CD14-positive monocyte (primary cell): ENCODE data around the gene ADAMTSL4. TPM values are rescaled to one million over a fixed set of nuclear protein-coding genes. Genes with fewer than 3 reads are reported as not detected.

ENCODE experiments used
- DNase-seq, 3 donors: peaks; one replicate each; pipeline ENCODE4 v3.0.0-alpha.2; 2011 to 2022
- H2AFZ ChIP-seq: 2 replicates; pipeline ENCODE4 v1.6.0; 2012; ENCODE audit warnings: mild to moderate bottlenecking, low read depth, low read length, inconsistent platforms; ENCODE audit not compliant: insufficient read depth, poor library complexity, severe bottlenecking
- H3K27ac ChIP-seq, 2 donors: 1 replicate in 1 of 2; 2 replicates in 1 of 2; pipeline ENCODE4 v1.5.1; 2012 to 2013; ENCODE audit warnings: low read length in 2 of 2, control low read depth in 1 of 2, inconsistent platforms in 1 of 2, low read depth in 1 of 2, mild to moderate bottlenecking in 1 of 2
- H3K27me3 ChIP-seq, 2 donors: one replicate each; pipeline versions ENCODE4 v1.6.0 to v1.6.1; 2011 to 2013; ENCODE audit warnings: low read length in 2 of 2; ENCODE audit not compliant: control insufficient read depth in 2 of 2, insufficient read depth in 2 of 2
- H3K36me3 ChIP-seq, 2 donors: replicated peaks in 1 of 2; 1 replicate in 1 of 2; 2 replicates in 1 of 2; pipeline versions ENCODE4 v1.5.1 to v1.6.1; 2012 to 2013; ENCODE audit warnings: low read length in 2 of 2, control low read depth in 1 of 2, inconsistent platforms in 1 of 2, mild to moderate bottlenecking in 1 of 2; ENCODE audit not compliant: insufficient read depth in 2 of 2, control insufficient read depth in 1 of 2
- H3K4me1 ChIP-seq, 2 donors: 1 replicate in 1 of 2; 2 replicates in 1 of 2; pipeline versions ENCODE4 v1.5.1 to v1.6.1; 2012 to 2013; ENCODE audit warnings: low read length in 2 of 2, control low read depth in 1 of 2, inconsistent platforms in 1 of 2, mild to moderate bottlenecking in 1 of 2, moderate library complexity in 1 of 2; ENCODE audit not compliant: insufficient read depth in 2 of 2, control insufficient read depth in 1 of 2
- H3K4me2 ChIP-seq: replicated peaks from 2 replicates; pipeline ENCODE3; 2012; ENCODE audit warnings: low read length, moderate library complexity, mild to moderate bottlenecking; ENCODE audit not compliant: poor library complexity, severe bottlenecking; ENCODE audit errors: extremely low read depth
- H3K4me3 ChIP-seq, 3 experiments: fragments of 200-600 bp in 1 of 3; sonication (generic) in 1 of 3; replicated peaks in 1 of 3; 1 replicate in 2 of 3; 2 replicates in 1 of 3; pipeline ENCODE4 v1.5.1; 2011 to 2013; ENCODE audit warnings: low read length in 3 of 3, mild to moderate bottlenecking in 3 of 3, control low read depth in 2 of 3, low read depth in 2 of 3, inconsistent platforms in 1 of 3, moderate library complexity in 1 of 3
- H3K79me2 ChIP-seq: 2 replicates; pipeline ENCODE4 v1.6.0; 2012; ENCODE audit warnings: mild to moderate bottlenecking, control low read depth, inconsistent platforms, low read length, moderate library complexity; ENCODE audit not compliant: insufficient read depth
- H3K9ac ChIP-seq: 2 replicates; pipeline ENCODE4 v1.6.0; 2017; ENCODE audit warnings: low read length, mild to moderate bottlenecking; ENCODE audit not compliant: insufficient read depth, poor library complexity, severe bottlenecking
- H3K9me3 ChIP-seq, 2 donors: replicated peaks in 1 of 2; 1 replicate in 1 of 2; 2 replicates in 1 of 2; pipeline versions ENCODE4 v1.5.1 to v1.6.1; 2012 to 2013; ENCODE audit warnings: low read length in 2 of 2, control low read depth in 1 of 2; ENCODE audit not compliant: control insufficient read depth in 1 of 2, insufficient read depth in 1 of 2
- H4K20me1 ChIP-seq: 2 replicates; pipeline ENCODE4 v1.6.0; 2012; ENCODE audit warnings: mild to moderate bottlenecking, low read length, control low read depth, moderate library complexity; ENCODE audit not compliant: insufficient read depth
- H3K27ac Mint-ChIP-seq, 7 donors: one replicate each; pipeline ENCODE4 v1.8.0; 2020; ENCODE audit warnings: mild to moderate bottlenecking in 7 of 7, mixed read lengths in 7 of 7, moderate library complexity in 6 of 7, inconsistent platforms in 2 of 7
- H3K27me3 Mint-ChIP-seq, 3 donors: one replicate each; pipeline ENCODE4 v1.8.0; 2021 to 2022; ENCODE audit warnings: low read depth in 3 of 3, mild to moderate bottlenecking in 3 of 3, mixed read lengths in 3 of 3, moderate library complexity in 3 of 3, inconsistent platforms in 1 of 3
- H3K36me3 Mint-ChIP-seq, 2 donors: one replicate each; pipeline ENCODE4 v1.8.0; 2020; ENCODE audit warnings: mixed read lengths in 2 of 2, inconsistent platforms in 1 of 2, mild to moderate bottlenecking in 1 of 2
- H3K4me1 Mint-ChIP-seq: one replicate; pipeline ENCODE4 v1.8.0; 2020; ENCODE audit warnings: mild to moderate bottlenecking, mixed read lengths
- H3K4me3 Mint-ChIP-seq, 2 donors: one replicate each; pipeline ENCODE4 v1.8.0; 2020; ENCODE audit warnings: mild to moderate bottlenecking in 2 of 2, mixed read lengths in 2 of 2, moderate library complexity in 1 of 2
- H3K9me3 Mint-ChIP-seq, 7 donors: one replicate each; pipeline ENCODE4 v1.8.0; 2020 to 2022; ENCODE audit warnings: mixed read lengths in 7 of 7, mild to moderate bottlenecking in 6 of 7, moderate library complexity in 6 of 7, inconsistent platforms in 2 of 7
- WGBS: methylation state at CpG from one replicate; pipeline ENCODE4 v1.1.5; 2013; ENCODE audit warnings: missing lambda C conversion rate; ENCODE audit not compliant: insufficient coverage; 5-methylcytosine and 5-hydroxymethylcytosine counted together
- intact Hi-C, 2 donors: fragments of 100-400 bp; cut with micrococcal nuclease; formaldehyde crosslinking; loops; one replicate each; pipeline versions ENCODE4 v1.15.0 to v1.15.1; 2023
- polyA minus RNA-seq: library from RNA; depleted of rRNA, polyadenylated mRNA; stranded (reverse); fragments of >200 nt; gene quantifications from 2 replicates; pipeline ENCODE4 v1.2.3, GENCODE V29; 2012
- polyA plus RNA-seq, 3 donors: library from polyadenylated mRNA; depleted of rRNA in 1 of 3; unstranded in 2 of 3; stranded (reverse) in 1 of 3; fragments of 300-500 nt in 2 of 3; fragments of >200 nt in 1 of 3; fragmentation: Illumina TruSeq in 2 of 3; gene quantifications; 1 replicate in 2 of 3; 2 replicates in 1 of 3; pipeline ENCODE4 v1.2.3, GENCODE V29; 2012 to 2021
- total RNA-seq, 12 experiments: library from RNA in 1 of 12; stranded (reverse) in 1 of 12; fragments of 120-200 nt in 1 of 12; gene quantifications; one replicate each; pipeline ENCODE4 v1.2.4 and lab custom pipeline; 2013 to 2026; ENCODE audit warnings: mixed read lengths in 6 of 12, inconsistent platforms in 1 of 12
- TF ChIP-seq, protein P1 (sequence below): fragments of 200-600 bp; IDR thresholded peaks from one replicate; pipeline ENCODE4 v1.8.0; 2022; ENCODE audit warnings: antibody characterized with exemption, mild to moderate bottlenecking

ADAMTSL4 gene
- 23.6 TPM for total RNA-seq (2013)
- polyA plus RNA-seq (100 to 1,000 TPM in 1 of 3 donors, 1 to 10 TPM in 2; 2.5 to 109 (median 2.8) TPM), polyA minus RNA-seq (17.0 and 20.8 TPM in 2 replicates), total RNA-seq (lab: John Stamatoyannopoulos, UW) (3.6 to 41.5 (median 22.0) reads per million in 11 experiments)

GRCh38 chr1:150548632-150549495 lies at the start of gene ADAMTSL4:
Gene ADAMTSL4 (plus strand): TSS chr1:150549408. CDS start chr1:150552289, 2,881 bp downstream.
- Histone ChIP-seq H2AFZ (peak within 1 kb of the TSS; percentile 59), H3K9ac (peak within 1 kb of the TSS; percentile 78), H3K27me3 (peaks cover 0 to 3% of the 10 kb centered on the region in 2 donors), H3K36me3 (peaks cover 0 to 2% of the 10 kb centered on the region in 2 donors), H3K27ac (peak within 1 kb of the TSS; percentile 42 to 72), H3K4me3 (peak within 1 kb of the TSS; percentile 52 to 86 (median 68)), H4K20me1 (no peaks in the 10 kb centered on the region), H3K4me2 (peak within 1 kb of the TSS; percentile 94), H3K79me2 (peaks cover 34% of the 10 kb centered on the region), H3K9me3 (no peaks in the 10 kb centered on the region), H3K4me1 (peaks cover 53 to 54% of the 10 kb centered on the region in 2 donors)
- WGBS: under 1% methylated on average over 68 of the region's 91 CpGs
- peaks cover 0 to 2% (median 0%) of the 10 kb centered on the region in 7 donors for H3K9me3 Mint-ChIP-seq
- intact Hi-C loops: no loop called here
- peaks cover 49% of the 10 kb centered on the region for H3K4me1 Mint-ChIP-seq
- H3K36me3 Mint-ChIP-seq: peaks cover 2 to 5% of the 10 kb centered on the region in 2 donors
- H3K4me3 Mint-ChIP-seq: peak within 1 kb of the TSS; percentile 88 to 95
- H3K27ac Mint-ChIP-seq: peak within 1 kb of the TSS; percentile 76 to 99 (median 91)
- TF ChIP-seq, protein P1, sequence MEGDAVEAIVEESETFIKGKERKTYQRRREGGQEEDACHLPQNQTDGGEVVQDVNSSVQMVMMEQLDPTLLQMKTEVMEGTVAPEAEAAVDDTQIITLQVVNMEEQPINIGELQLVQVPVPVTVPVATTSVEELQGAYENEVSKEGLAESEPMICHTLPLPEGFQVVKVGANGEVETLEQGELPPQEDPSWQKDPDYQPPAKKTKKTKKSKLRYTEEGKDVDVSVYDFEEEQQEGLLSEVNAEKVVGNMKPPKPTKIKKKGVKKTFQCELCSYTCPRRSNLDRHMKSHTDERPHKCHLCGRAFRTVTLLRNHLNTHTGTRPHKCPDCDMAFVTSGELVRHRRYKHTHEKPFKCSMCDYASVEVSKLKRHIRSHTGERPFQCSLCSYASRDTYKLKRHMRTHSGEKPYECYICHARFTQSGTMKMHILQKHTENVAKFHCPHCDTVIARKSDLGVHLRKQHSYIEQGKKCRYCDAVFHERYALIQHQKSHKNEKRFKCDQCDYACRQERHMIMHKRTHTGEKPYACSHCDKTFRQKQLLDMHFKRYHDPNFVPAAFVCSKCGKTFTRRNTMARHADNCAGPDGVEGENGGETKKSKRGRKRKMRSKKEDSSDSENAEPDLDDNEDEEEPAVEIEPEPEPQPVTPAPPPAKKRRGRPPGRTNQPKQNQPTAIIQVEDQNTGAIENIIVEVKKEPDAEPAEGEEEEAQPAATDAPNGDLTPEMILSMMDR: no peak
- DNase-seq: peak; percentile 64 to 69 (median 64)
- H3K27me3 Mint-ChIP-seq: peaks cover 6 to 12% (median 6%) of the 10 kb centered on the region in 3 donors

DNA sequence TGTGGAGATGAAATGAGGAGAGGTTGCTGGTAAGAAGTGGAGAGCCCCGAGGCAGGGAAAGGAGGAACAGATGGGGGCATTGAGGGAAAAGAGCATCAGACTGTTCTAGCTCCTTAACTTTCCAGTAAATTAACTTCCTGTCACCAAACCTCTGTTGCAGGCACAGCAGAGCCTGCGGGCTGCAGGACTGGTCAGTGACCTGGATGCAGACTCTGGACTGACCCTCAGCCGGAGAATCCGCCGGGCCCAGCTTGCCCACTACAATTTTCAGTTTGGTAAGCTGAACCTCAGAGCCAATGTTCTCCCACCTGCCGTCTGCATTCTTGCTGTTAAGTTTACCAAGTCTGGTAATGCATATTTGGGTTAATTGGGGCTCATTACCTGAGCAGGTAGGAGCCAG lies 43.8 kb upstream of the ADAMTSL4 start:
- H3K9me3 Mint-ChIP-seq: no peaks in the 10 kb centered on the region

More for the DNA sequence above, 43.8 kb upstream of the ADAMTSL4 start:
- Histone ChIP-seq H3K27ac (no peak overlapping the region), H3K36me3 (peaks cover 44 to 50% of the 10 kb centered on the region in 2 donors), H3K4me2 (no peak overlapping the region), H3K9ac (no peak overlapping the region), H2AFZ (no peak overlapping the region), H3K4me1 (peaks cover 4 to 17% of the 10 kb centered on the region in 2 donors), H3K9me3 (no peaks in the 10 kb centered on the region), H3K4me3 (no peak overlapping the region), H4K20me1 (no peaks in the 10 kb centered on the region), H3K79me2 (no peaks in the 10 kb centered on the region), H3K27me3 (no peaks in the 10 kb centered on the region)
- no peak overlapping the region for H3K4me3 Mint-ChIP-seq
- H3K4me1 Mint-ChIP-seq: peaks cover 14% of the 10 kb centered on the region
- TF ChIP-seq, protein P1: no peak
- peak overlapping the region in 1 of 7 donors; percentile 67 for H3K27ac Mint-ChIP-seq
- peaks cover 58 to 61% of the 10 kb centered on the region in 2 donors for H3K36me3 Mint-ChIP-seq
- WGBS: 100% methylated on average over 4 of the region's 6 CpGs
- intact Hi-C loops: no loop called here
- H3K27me3 Mint-ChIP-seq: no peaks in the 10 kb centered on the region
- DNase-seq: no peak
